Psoas muscle (tissue), 8 donors: ENCODE data around the gene PACS1. TPM values are rescaled to one million over a fixed set of nuclear protein-coding genes. Genes with fewer than 3 reads are reported as not detected.

Source experiments
- ATAC-seq, 4 donors: fragments of 200-7000 bp; cut with Tn5 transposase; one replicate each; pipeline ENCODE4 v1.9.1; 2020; ENCODE audit warnings: moderate library complexity in 3 of 4, mild to moderate bottlenecking in 2 of 4
- DNase-seq, 2 donors: peaks; one replicate each; pipeline ENCODE4 v3.0.0-alpha.2; 2020
- H3K27ac ChIP-seq: fragments of 200-600 bp; one replicate; pipeline ENCODE4 v1.8.0; 2022
- H3K27me3 ChIP-seq, 3 donors: fragments of 200-600 bp in 1 of 3; one replicate each; pipeline versions ENCODE4 v1.6.1 to v1.8.0; 2013 to 2022; ENCODE audit warnings: low read length in 2 of 3, mild to moderate bottlenecking in 2 of 3, moderate library complexity in 1 of 3; ENCODE audit not compliant: insufficient read depth in 3 of 3
- H3K36me3 ChIP-seq, 2 donors: fragments of 200-600 bp in 1 of 2; one replicate each; pipeline versions ENCODE4 v1.6.1 to v1.8.0; 2013 to 2022; ENCODE audit warnings: low read depth in 1 of 2, mild to moderate bottlenecking in 1 of 2, moderate library complexity in 1 of 2; ENCODE audit not compliant: insufficient read depth in 1 of 2
- H3K4me1 ChIP-seq: fragments of 200-600 bp; one replicate; pipeline ENCODE4 v1.8.0; 2022
- H3K4me3 ChIP-seq: fragments of 200-600 bp; one replicate; pipeline ENCODE4 v1.8.0; 2022; ENCODE audit warnings: mild to moderate bottlenecking
- H3K9me3 ChIP-seq: fragments of 200-600 bp; one replicate; pipeline ENCODE4 v1.8.0; 2022
- CTCF ChIP-seq: fragments of 200-600 bp; IDR thresholded peaks from one replicate; pipeline ENCODE4 v1.8.0; 2022; ENCODE audit warnings: antibody characterized with exemption
- WGBS, 3 donors: extraction: QIAGEN DNeasy Blood & Tissue Kit; methylation state at CpG; one replicate each; pipeline versions ENCODE4 v1.1.6 to v1.1.7; 2013; 5-methylcytosine and 5-hydroxymethylcytosine counted together
- intact Hi-C, 2 donors: fragments of 100-400 bp; cut with DNase I; formaldehyde crosslinking; loops; one replicate each; pipeline versions ENCODE4 v1.11.0 to v1.14.2; 2022
- polyA plus RNA-seq, 3 donors: library from polyadenylated mRNA; stranded (reverse); fragments of 200-250 nt; gene quantifications; one replicate each; pipeline ENCODE4 v1.2.3, GENCODE V29; 2013
- total RNA-seq, 4 donors: library from RNA; stranded (reverse); fragmentation: NEBNext Ultra II Directional in 2 of 4; extraction: Animal tissue kit (Norgen Biotek cat#: 25700) in 2 of 4; gene quantifications; one replicate each; pipeline versions ENCODE4 v1.2.1 to v1.2.4, GENCODE V29; 2021 to 2023
- donor health status: healthy with polysubstance abuse.
- donor health status: DM: no; HTN: no; CAD: no; lungs with moderate emphysema.
- donor health status: Bipolar disorder and iron deficiency.
- donor health status: healthy.
- donor health status: DM: yes; HTN: yes; CAD: no.
- donor health status: DM: no; HTN: no; CAD: no.
- donor health status: DM: no; HTN: no; CAD: no.
- donor health status: DM: yes; HTN: yes; CAD: no.

Gene PACS1
- total and polyA plus RNA-seq, 7 donors = 7.4 to 27.8 (median 16.3) TPM

GRCh38 chr11:66101066-66101464, 31.0 kb downstream of the PACS1 start:
- no peak overlapping the region for H3K27ac ChIP-seq
- no peak for TF ChIP-seq CTCF

GRCh38 chr11:66104057-66104638, 34.1 kb downstream of the PACS1 start:
- Histone ChIP-seq H3K9me3 (no peaks in the 10 kb centered on the region), H3K36me3 (no peaks in the 10 kb centered on the region), H3K4me3 (no peak overlapping the region), H3K4me1 (no peaks in the 10 kb centered on the region), H3K27me3 (no peaks in the 10 kb centered on the region), H3K27ac (no peak overlapping the region)
- intact Hi-C loops = loop anchor here in 1 of 2 donors (10.0 kb wide), 1 partner anchor 91 kb away; no protein-coding TSS in a partner anchor
- DNase-seq (no peak), ATAC-seq (no peak)
- WGBS, 3 donors = 79 to 90% (median 87%) methylated on average over 4 of the region's 4 CpGs
- TF ChIP-seq CTCF = no peak

More at GRCh38 chr11:66101066-66101464, 31.0 kb downstream of the PACS1 start:
- ATAC-seq (no peak), DNase-seq (no peak)
- intact Hi-C loops = loop anchor here in 1 of 2 donors (10.0 kb wide), 1 partner anchor 94 kb away; no protein-coding TSS in a partner anchor
- no peak overlapping the region for H3K4me3 ChIP-seq
- H3K4me1 ChIP-seq = no peaks in the 10 kb centered on the region
- 80 to 86% (median 81%) methylated on average over 3 of the region's 3 CpGs for WGBS, 3 donors
- no peaks in the 10 kb centered on the region for H3K27me3 ChIP-seq
- H3K36me3 ChIP-seq = no peaks in the 10 kb centered on the region
- no peaks in the 10 kb centered on the region for H3K9me3 ChIP-seq

GRCh38 chr11:66106786-66107599, 36.9 kb downstream of the PACS1 start:
- ATAC-seq (no peak), DNase-seq (no peak)
- intact Hi-C loops = loop anchor here in 1 of 2 donors (10.0 kb wide), 1 partner anchor 88 kb away; no protein-coding TSS in a partner anchor
- no peaks in the 10 kb centered on the region for H3K27me3 ChIP-seq
- no peak overlapping the region for H3K27ac ChIP-seq
- no peak for TF ChIP-seq CTCF
- H3K4me1 ChIP-seq = no peaks in the 10 kb centered on the region
- 84 to 87% (median 84%) methylated on average over 4 of the region's 4 CpGs for WGBS, 3 donors
- H3K9me3 ChIP-seq = no peaks in the 10 kb centered on the region
- no peaks in the 10 kb centered on the region for H3K36me3 ChIP-seq
- H3K4me3 ChIP-seq = no peak overlapping the region

GRCh38 chr11:66107600-66108510, 37.8 kb downstream of the PACS1 start:
- no peaks in the 10 kb centered on the region for H3K36me3 ChIP-seq
- ATAC-seq = no peak
- DNase-seq = no peak
- H3K27ac ChIP-seq = no peak overlapping the region
- no peak for TF ChIP-seq CTCF
- peaks cover 8% of the 10 kb centered on the region for H3K4me1 ChIP-seq
- no peaks in the 10 kb centered on the region for H3K9me3 ChIP-seq
- no peak overlapping the region for H3K4me3 ChIP-seq
- intact Hi-C loops = loop anchor here in 1 of 2 donors (10.0 kb wide), 1 partner anchor 87 kb away; no protein-coding TSS in a partner anchor
- no peaks in the 10 kb centered on the region for H3K27me3 ChIP-seq
- 90 to 94% (median 91%) methylated on average over 3 of the region's 3 CpGs for WGBS, 3 donors
